ENCODE measurements around the gene PGBD4.
A peak's percentile ranks its signal among the peaks of the same experiment; 100 is the strongest.
"Not testable (repeated sequence)": the region's sequence is repeated elsewhere in the genome, so short reads cannot be mapped to it uniquely, and the experiment has no call there.

Gene PGBD4

GRCh38 chr15:34114215-34114614 lies 12.3 kb downstream of the PGBD4 start:
- DNase-seq (ENCODE audit: low read depth): no peak

- no peak for DNase-seq (ENCODE audit: low read depth)
Observed at GRCh38 chr15:34114739-34115138, 12.9 kb downstream of the PGBD4 start.

DNA sequence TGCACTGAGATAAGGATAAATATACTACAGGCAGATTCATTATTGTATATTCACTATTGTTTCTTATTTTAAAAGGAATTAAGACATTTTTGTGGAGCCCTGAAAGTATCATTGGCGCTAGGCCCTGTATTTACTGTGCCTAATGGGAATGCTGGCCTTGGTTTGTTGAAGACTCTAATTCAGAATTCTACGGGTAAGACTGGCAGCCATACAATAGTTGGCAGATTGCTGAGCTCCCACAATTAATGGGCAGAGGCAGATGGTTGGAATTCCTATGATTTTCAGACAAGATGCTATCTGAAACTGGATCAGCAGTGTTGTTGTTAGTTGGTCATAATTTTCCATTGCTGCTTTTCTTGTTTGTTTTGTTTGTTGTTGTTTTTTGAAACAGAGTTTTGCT lies 14.7 kb downstream of the PGBD4 start:
- DNase-seq (ENCODE audit: low read depth): peak; percentile 33

DNA sequence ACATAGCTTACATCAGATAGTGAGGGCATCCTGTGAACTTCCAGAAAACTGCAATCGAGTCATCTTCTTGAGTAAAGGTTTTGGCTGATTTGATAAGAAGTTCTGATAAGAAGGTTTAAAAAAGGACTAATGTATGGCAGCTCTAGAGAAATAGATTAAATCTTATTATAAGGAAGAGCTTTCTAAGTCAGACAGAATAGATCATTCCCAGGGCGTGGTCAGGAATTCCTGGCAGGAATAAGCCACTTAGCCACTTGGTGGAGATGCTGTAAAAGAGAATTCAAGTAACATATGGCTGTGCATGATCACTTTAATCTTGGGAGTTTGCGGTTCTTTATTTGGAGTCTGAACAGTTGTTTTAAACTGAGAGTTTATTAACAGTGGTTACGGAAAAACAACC lies 17.4 kb downstream of the PGBD4 start:
- DNase-seq (ENCODE audit: low read depth): peak; percentile 51

GRCh38 chr15:34120420-34120819 lies 18.5 kb downstream of the PGBD4 start:
- DNase-seq (ENCODE audit: low read depth): not testable (repeated sequence)

GRCh38 chr15:34121786-34122185 lies 19.9 kb downstream of the PGBD4 start:
- DNase-seq (ENCODE audit: low read depth): peak; percentile 8

DNA sequence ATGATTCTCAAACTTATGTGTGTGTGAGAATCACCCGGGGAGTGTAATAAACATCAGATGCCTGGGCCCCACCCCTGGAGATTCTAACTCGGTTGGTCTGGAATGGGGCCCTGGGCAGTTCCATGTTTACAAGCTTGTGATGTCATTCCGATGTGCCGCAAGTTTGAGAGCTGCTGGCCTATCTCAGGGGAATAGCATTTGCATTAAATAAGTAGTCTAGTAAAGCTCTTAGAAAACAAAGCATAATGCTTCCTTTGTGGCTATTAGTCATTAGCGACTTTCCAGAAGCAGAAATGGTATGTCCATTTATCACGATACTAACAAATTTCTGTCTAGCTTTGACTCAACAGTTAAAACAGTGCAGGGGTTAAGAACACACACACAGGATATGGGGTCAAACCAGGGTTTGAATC lies 20.9 kb downstream of the PGBD4 start:
- peak; percentile 95 for DNase-seq (ENCODE audit: low read depth)

DNA sequence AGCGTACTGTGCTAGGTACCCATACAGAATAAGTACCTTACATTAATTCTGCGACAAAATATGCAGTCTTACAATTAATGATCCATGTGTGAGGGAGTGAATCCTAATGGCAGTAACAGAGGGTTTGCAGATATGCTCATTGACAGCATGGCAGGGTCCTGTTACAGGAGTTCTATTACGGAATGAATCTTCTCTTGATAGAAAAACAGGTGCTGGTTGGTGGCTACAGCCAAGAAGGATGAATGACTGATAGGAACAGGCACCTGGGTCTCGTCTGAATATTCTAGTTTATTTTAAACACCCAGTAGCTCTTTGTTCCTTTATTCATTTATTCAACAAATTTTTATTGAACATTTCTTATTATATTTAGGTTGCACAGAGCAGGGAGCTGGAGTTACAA lies 22.8 kb downstream of the PGBD4 start:
- DNase-seq (ENCODE audit: low read depth): no peak

- DNase-seq (ENCODE audit: low read depth): no peak
Observed at GRCh38 chr15:34125945-34126344, 24.1 kb downstream of the PGBD4 start.

DNA sequence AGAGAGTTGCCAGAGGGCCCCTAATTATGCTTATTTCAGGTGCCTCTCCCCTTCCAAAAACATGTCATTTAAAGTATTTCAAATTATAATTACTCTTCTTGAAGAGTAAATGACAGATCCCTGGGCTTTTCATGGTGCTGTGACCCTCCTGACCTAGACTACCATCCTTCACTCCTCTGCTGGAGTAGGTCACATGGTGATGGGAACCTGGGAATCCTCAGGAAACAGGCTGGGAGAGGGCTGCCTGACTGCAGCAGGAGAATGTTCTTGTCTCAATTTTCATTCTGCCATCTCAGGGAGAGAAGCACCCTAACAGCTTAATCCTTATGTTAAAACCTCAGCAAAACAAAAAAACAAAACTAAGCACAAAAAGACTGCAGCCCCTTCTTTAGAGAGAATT lies 24.6 kb downstream of the PGBD4 start:
- no peak for DNase-seq (ENCODE audit: low read depth)

- no peak for DNase-seq (ENCODE audit: low read depth)
Observed at GRCh38 chr15:34128898-34129297, 27.0 kb downstream of the PGBD4 start.

GRCh38 chr15:34132881-34133280 lies 31.0 kb downstream of the PGBD4 start:
- DNase-seq (ENCODE audit: low read depth): peak; percentile 24

- no peak for DNase-seq (ENCODE audit: low read depth)
Observed at GRCh38 chr15:34133511-34133910, 31.6 kb downstream of the PGBD4 start.

GRCh38 chr15:34147371-34148140 lies 45.7 kb downstream of the PGBD4 start:
- DNase-seq (ENCODE audit: low read depth): peak; percentile 78

DNA sequence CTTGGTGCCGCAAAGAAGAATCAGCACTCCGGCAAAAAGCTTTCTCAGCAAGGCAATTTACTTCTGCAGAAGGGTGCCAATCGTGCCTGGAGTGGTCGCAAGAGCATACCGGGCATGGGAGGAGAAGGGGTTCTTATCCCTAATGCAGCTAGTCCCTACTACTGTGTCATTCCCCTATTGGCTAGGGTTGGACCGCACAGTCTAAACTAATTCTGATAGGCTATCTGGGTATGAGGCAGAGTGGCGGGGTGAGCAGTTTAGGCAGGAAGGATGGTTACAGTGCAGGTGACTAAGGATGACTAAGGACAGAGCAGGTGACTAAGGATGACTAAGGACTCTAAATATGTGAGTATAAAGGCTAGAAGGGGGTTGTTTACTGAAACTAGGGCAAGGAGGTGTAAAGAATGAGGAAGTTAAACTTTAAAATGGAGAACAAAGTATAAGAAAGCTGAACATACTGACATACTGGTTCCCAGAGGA lies 52.9 kb downstream of the PGBD4 start:
- peak; percentile 44 for DNase-seq (ENCODE audit: low read depth)

DNA sequence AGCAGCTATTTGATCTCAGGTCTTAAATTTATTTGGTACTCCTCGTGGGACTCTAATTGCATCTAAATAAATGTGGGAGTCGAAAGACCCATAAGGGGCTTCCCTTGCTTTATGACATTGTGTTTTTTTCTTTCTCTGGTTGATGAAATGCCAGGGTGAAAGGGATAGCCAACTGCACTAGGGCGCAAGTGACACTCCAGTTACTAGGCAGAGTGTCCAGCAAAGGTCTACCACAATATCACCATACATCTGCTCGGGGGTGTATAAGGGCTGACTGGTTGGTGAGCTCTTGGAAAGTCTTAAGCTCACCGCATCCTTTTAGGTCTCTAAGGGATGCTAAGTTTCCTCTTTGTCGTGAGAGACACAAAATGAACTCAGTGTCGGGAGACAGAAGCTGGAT lies 54.0 kb downstream of the PGBD4 start:
- no peak for DNase-seq (ENCODE audit: low read depth)
